ENCODE results near the gene CD99.

DNA sequence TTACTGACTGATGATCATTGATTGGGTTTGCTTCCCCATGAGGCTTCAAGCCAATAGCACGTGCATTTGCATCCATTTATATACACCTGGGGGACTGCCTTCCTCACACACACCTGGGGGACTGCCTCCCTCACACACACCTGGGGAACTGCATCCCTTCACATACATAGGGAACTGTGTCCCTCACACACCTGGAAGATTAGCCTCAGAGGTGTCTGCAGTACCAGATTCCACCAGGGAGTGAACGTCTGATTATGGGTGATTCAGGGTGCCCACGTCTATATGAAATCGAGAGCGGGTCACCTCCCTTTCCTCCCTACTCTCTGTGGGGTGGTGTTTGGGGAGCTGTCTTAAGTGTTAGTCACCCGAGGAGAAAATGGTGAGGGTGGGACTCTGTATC lies 16.9 kb downstream of the CD99 start:
- no peak for TF ChIP-seq POLR2A (IDR thresholded peaks at IDR 0.05)
- TF ChIP-seq, protein P1, sequence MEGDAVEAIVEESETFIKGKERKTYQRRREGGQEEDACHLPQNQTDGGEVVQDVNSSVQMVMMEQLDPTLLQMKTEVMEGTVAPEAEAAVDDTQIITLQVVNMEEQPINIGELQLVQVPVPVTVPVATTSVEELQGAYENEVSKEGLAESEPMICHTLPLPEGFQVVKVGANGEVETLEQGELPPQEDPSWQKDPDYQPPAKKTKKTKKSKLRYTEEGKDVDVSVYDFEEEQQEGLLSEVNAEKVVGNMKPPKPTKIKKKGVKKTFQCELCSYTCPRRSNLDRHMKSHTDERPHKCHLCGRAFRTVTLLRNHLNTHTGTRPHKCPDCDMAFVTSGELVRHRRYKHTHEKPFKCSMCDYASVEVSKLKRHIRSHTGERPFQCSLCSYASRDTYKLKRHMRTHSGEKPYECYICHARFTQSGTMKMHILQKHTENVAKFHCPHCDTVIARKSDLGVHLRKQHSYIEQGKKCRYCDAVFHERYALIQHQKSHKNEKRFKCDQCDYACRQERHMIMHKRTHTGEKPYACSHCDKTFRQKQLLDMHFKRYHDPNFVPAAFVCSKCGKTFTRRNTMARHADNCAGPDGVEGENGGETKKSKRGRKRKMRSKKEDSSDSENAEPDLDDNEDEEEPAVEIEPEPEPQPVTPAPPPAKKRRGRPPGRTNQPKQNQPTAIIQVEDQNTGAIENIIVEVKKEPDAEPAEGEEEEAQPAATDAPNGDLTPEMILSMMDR (IDR thresholded peaks at IDR 0.05), result peak in 1 of 12 donors; percentile 9
